Measurements from ENCODE around the gene IL15RA. TPM values are rescaled to one million over a fixed set of nuclear protein-coding genes. Genes with fewer than 3 reads are reported as not detected.

Gene IL15RA
- total RNA-seq, 1 experiment from 2014 or later: 15.5 TPM

- Histone ChIP-seq H3K27me3 (ENCODE audit: insufficient read depth, low read depth) (no peaks in the 10 kb centered on the region), H3K79me2 (ENCODE audit: low read depth) (no peaks in the 10 kb centered on the region), H4K20me1 (ENCODE audit: insufficient read depth) (no peaks in the 10 kb centered on the region), H3K4me2 (no peak overlapping the region), H2AFZ (no peak overlapping the region), H3K4me1 (replicated peaks; ENCODE audit: insufficient read depth) (no peaks in the 10 kb centered on the region), H3K36me3 (ENCODE audit: low read depth) (no peaks in the 10 kb centered on the region), H3F3A (ENCODE audit: insufficient read depth, low read depth) (no peaks in the 10 kb centered on the region), H3K9me3 (ENCODE audit: insufficient read depth, low read depth) (no peaks in the 10 kb centered on the region), H3K9me2 (ENCODE audit: insufficient read depth) (no peaks in the 10 kb centered on the region), H3K4me3 (no peak overlapping the region), H3K27ac (no peak overlapping the region)
- no TSS peak for BruUV-seq (replicated peaks)
- ChIA-PET CTCF (no interaction called here), POLR2A (ENCODE audit: unreplicated experiment) (no interaction called here)
- intact Hi-C loops (cut with micrococcal nuclease; ENCODE audit: unreplicated experiment): no loop called here
- TF ChIP-seq EZH2 (IDR thresholded peaks at IDR 0.05; ENCODE audit: low read depth): no peak
- TF ChIP-seq CTCF (conservative IDR thresholded peaks at IDR 0.05): no peak
- DNase-seq: no peak
Measured at GRCh38 chr10:6019796-6020195, 42.5 kb upstream of the IL15RA start.

- no peaks in the 10 kb centered on the region for H3F3A ChIP-seq (ENCODE audit: insufficient read depth, low read depth)
- H3K9me3 ChIP-seq (ENCODE audit: insufficient read depth, low read depth): no peaks in the 10 kb centered on the region
- BruUV-seq (replicated peaks): no TSS peak
- H3K4me2 ChIP-seq: no peak overlapping the region
- H3K36me3 ChIP-seq (ENCODE audit: low read depth): no peaks in the 10 kb centered on the region
- no peak overlapping the region for H3K27ac ChIP-seq
- DNase-seq: no peak
- ChIA-PET POLR2A (ENCODE audit: unreplicated experiment) (no interaction called here), CTCF (no interaction called here)
- no peaks in the 10 kb centered on the region for H3K27me3 ChIP-seq (ENCODE audit: insufficient read depth, low read depth)
- no peak overlapping the region for H2AFZ ChIP-seq
- H3K9me2 ChIP-seq (ENCODE audit: insufficient read depth): no peaks in the 10 kb centered on the region
- no peaks in the 10 kb centered on the region for H3K79me2 ChIP-seq (ENCODE audit: low read depth)
- intact Hi-C loops (cut with micrococcal nuclease; ENCODE audit: unreplicated experiment): no loop called here
- no peaks in the 10 kb centered on the region for H4K20me1 ChIP-seq (ENCODE audit: insufficient read depth)
- no peak overlapping the region for H3K4me3 ChIP-seq
- H3K4me1 ChIP-seq (replicated peaks; ENCODE audit: insufficient read depth): no peaks in the 10 kb centered on the region
- no peak for TF ChIP-seq EZH2 (IDR thresholded peaks at IDR 0.05; ENCODE audit: low read depth)
- TF ChIP-seq CTCF (conservative IDR thresholded peaks at IDR 0.05): no peak
Measured at GRCh38 chr10:6019010-6019782, 41.9 kb upstream of the IL15RA start.

GRCh38 chr10:6018422-6018821 lies 41.1 kb upstream of the IL15RA start:
- ChIA-PET CTCF (no interaction called here), POLR2A (ENCODE audit: unreplicated experiment) (no interaction called here)
- Histone ChIP-seq H3K4me2 (no peak overlapping the region), H3K9me3 (ENCODE audit: insufficient read depth, low read depth) (no peaks in the 10 kb centered on the region), H3K4me1 (replicated peaks; ENCODE audit: insufficient read depth) (no peaks in the 10 kb centered on the region), H2AFZ (no peak overlapping the region), H3K9me2 (ENCODE audit: insufficient read depth) (no peaks in the 10 kb centered on the region), H3K4me3 (no peak overlapping the region), H3K27me3 (ENCODE audit: insufficient read depth, low read depth) (no peaks in the 10 kb centered on the region), H4K20me1 (ENCODE audit: insufficient read depth) (no peaks in the 10 kb centered on the region), H3K27ac (no peak overlapping the region), H3F3A (ENCODE audit: insufficient read depth, low read depth) (no peaks in the 10 kb centered on the region), H3K36me3 (ENCODE audit: low read depth) (no peaks in the 10 kb centered on the region), H3K79me2 (ENCODE audit: low read depth) (no peaks in the 10 kb centered on the region)
- no peak for DNase-seq
- TF ChIP-seq CTCF (conservative IDR thresholded peaks at IDR 0.05) (no peak), EZH2 (IDR thresholded peaks at IDR 0.05; ENCODE audit: low read depth) (no peak)
- intact Hi-C loops (cut with micrococcal nuclease; ENCODE audit: unreplicated experiment): no loop called here
- no TSS peak for BruUV-seq (replicated peaks)
